H9 (cell line): ENCODE measurements around the gene OR6J1. TPM values are rescaled to one million over a fixed set of nuclear protein-coding genes. Genes with fewer than 3 reads are reported as not detected.

Experiments used
- DNase-seq: peaks from one replicate; pipeline ENCODE4 v3.0.0-alpha.2; 2017
- H2AFZ ChIP-seq: one replicate; pipeline ENCODE4 v1.6.1; 2013; ENCODE audit warnings: mild to moderate bottlenecking, low read length, control low read depth, moderate library complexity
- H2AK5ac ChIP-seq: 2 replicates; pipeline ENCODE4 v1.6.1; 2013; ENCODE audit warnings: low read length, control low read depth, mixed read lengths; ENCODE audit not compliant: insufficient read length
- H2BK120ac ChIP-seq: one replicate; pipeline ENCODE4 v1.6.1; 2013; ENCODE audit warnings: low read depth, mild to moderate bottlenecking, low read length, control low read depth, inconsistent platforms; ENCODE audit not compliant: poor library complexity, severe bottlenecking
- H2BK12ac ChIP-seq: 2 replicates; pipeline ENCODE4 v1.6.1; 2013; ENCODE audit warnings: low read length, control low read depth, mixed read lengths, low read depth; ENCODE audit not compliant: insufficient read length
- H2BK15ac ChIP-seq: 2 replicates; pipeline ENCODE4 v1.6.1; 2013; ENCODE audit warnings: low read depth, low read length, control low read depth
- H2BK20ac ChIP-seq: one replicate; pipeline ENCODE4 v1.6.1; 2013; ENCODE audit warnings: low read depth, mild to moderate bottlenecking, low read length, control low read depth, inconsistent platforms; ENCODE audit not compliant: poor library complexity, severe bottlenecking
- H2BK5ac ChIP-seq: 2 replicates; pipeline ENCODE4 v1.6.1; 2013; ENCODE audit warnings: low read length, control low read depth, mixed read lengths; ENCODE audit not compliant: insufficient read length
- H3K14ac ChIP-seq: 2 replicates; pipeline ENCODE4 v1.6.1; 2013; ENCODE audit warnings: low read length, control low read depth; ENCODE audit not compliant: insufficient read depth
- H3K18ac ChIP-seq: 2 replicates; pipeline ENCODE4 v1.6.1; 2013; ENCODE audit warnings: low read depth, mild to moderate bottlenecking, mixed read lengths, low read length, control low read depth; ENCODE audit not compliant: insufficient read length
- H3K23ac ChIP-seq: 2 replicates; pipeline ENCODE4 v1.6.1; 2013; ENCODE audit warnings: low read length, control low read depth, mixed read lengths, low read depth; ENCODE audit not compliant: insufficient read length
- H3K23me2 ChIP-seq: 2 replicates; pipeline ENCODE4 v1.6.1; 2013; ENCODE audit warnings: low read depth, mild to moderate bottlenecking, mixed read lengths, low read length, control low read depth; ENCODE audit not compliant: insufficient read length, poor library complexity, severe bottlenecking
- H3K27ac ChIP-seq: 2 replicates; pipeline ENCODE4 v1.5.1; 2013; ENCODE audit warnings: low read length, control low read depth, mixed read lengths, low read depth; ENCODE audit not compliant: insufficient read length
- H3K27me3 ChIP-seq: 2 replicates; pipeline ENCODE4 v1.6.1; 2013; ENCODE audit warnings: low read length, control low read depth, inconsistent platforms; ENCODE audit not compliant: insufficient read depth
- H3K4ac ChIP-seq: 2 replicates; pipeline ENCODE4 v1.6.1; 2013; ENCODE audit warnings: low read depth, mild to moderate bottlenecking, control low read depth, inconsistent platforms, low read length, moderate library complexity
- H3K4me1 ChIP-seq: 2 replicates; pipeline ENCODE4 v1.6.1; 2013; ENCODE audit warnings: low read length, control low read depth, inconsistent platforms; ENCODE audit not compliant: insufficient read depth
- H3K4me2 ChIP-seq: 2 replicates; pipeline ENCODE4 v1.6.1; 2013; ENCODE audit warnings: low read length, control low read depth, mixed read lengths; ENCODE audit not compliant: insufficient read length, insufficient read depth
- H3K56ac ChIP-seq: 2 replicates; pipeline ENCODE4 v1.6.1; 2013; ENCODE audit warnings: low read depth, mild to moderate bottlenecking, mixed read lengths, low read length, control low read depth; ENCODE audit not compliant: insufficient read length
- H3K79me1 ChIP-seq: 2 replicates; pipeline ENCODE4 v1.6.1; 2013; ENCODE audit warnings: low read depth, mild to moderate bottlenecking, moderate library complexity, low read length, control low read depth, inconsistent platforms; ENCODE audit not compliant: insufficient read depth, poor library complexity, severe bottlenecking
- H3K79me2 ChIP-seq: 2 replicates; pipeline ENCODE4 v1.6.1; 2013; ENCODE audit warnings: low read length, control low read depth, inconsistent platforms; ENCODE audit not compliant: insufficient read depth
- H3K9ac ChIP-seq: 2 replicates; pipeline ENCODE4 v1.6.1; 2013; ENCODE audit warnings: low read length, control low read depth, mixed read lengths; ENCODE audit not compliant: insufficient read length; ENCODE audit errors: extremely low read depth
- H3K9me3 ChIP-seq: one replicate; pipeline ENCODE4 v1.6.1; 2013; ENCODE audit warnings: low read depth, low read length, inconsistent platforms; ENCODE audit not compliant: control insufficient read depth
- H3T11ph ChIP-seq: one replicate; pipeline ENCODE4 v1.6.1; 2013; ENCODE audit warnings: mild to moderate bottlenecking, low read length, control low read depth, inconsistent platforms
- H4K20me1 ChIP-seq: one replicate; pipeline ENCODE4 v1.6.1; 2013; ENCODE audit not compliant: control insufficient read depth, insufficient read length, insufficient read depth
- H4K5ac ChIP-seq: 2 replicates; pipeline ENCODE4 v1.6.1; 2013; ENCODE audit warnings: low read depth, mild to moderate bottlenecking, mixed read lengths, low read length, control low read depth; ENCODE audit not compliant: insufficient read length
- H4K8ac ChIP-seq: replicated peaks from 2 replicates; pipeline ENCODE4 v1.6.1; 2013; ENCODE audit warnings: low read length, control low read depth, mixed read lengths, low read depth; ENCODE audit not compliant: insufficient read length
- H4K91ac ChIP-seq: 2 replicates; pipeline ENCODE4 v1.6.1; 2013; ENCODE audit warnings: low read depth, mild to moderate bottlenecking, moderate library complexity, mixed read lengths, low read length, control low read depth; ENCODE audit not compliant: insufficient read length
- H3K27ac Mint-ChIP-seq, 3 experiments: 2 replicates in 2 of 3; 3 replicates in 1 of 3; pipeline ENCODE4 v1.8.0; 2020 to 2021; ENCODE audit warnings: mixed read lengths in 3 of 3, mild to moderate bottlenecking in 1 of 3, moderate library complexity in 1 of 3
- H3K27me3 Mint-ChIP-seq: 2 replicates; pipeline ENCODE4 v1.8.0; 2021; ENCODE audit warnings: low read depth, mild to moderate bottlenecking, moderate library complexity, mixed read lengths
- H3K36me3 Mint-ChIP-seq, 3 experiments: 2 replicates in 2 of 3; 3 replicates in 1 of 3; pipeline ENCODE4 v1.8.0; 2020 to 2021; ENCODE audit warnings: low read depth in 3 of 3, mixed read lengths in 3 of 3; ENCODE audit not compliant: insufficient read depth in 1 of 3
- H3K4me1 Mint-ChIP-seq, 2 experiments: 2 replicates each; pipeline ENCODE4 v1.8.0; 2020; ENCODE audit warnings: mixed read lengths in 2 of 2
- H3K4me3 Mint-ChIP-seq, 2 experiments: 2 replicates in 1 of 2; 3 replicates in 1 of 2; pipeline ENCODE4 v1.8.0; 2020 to 2021; ENCODE audit warnings: mild to moderate bottlenecking in 2 of 2, mixed read lengths in 2 of 2, moderate library complexity in 1 of 2
- H3K9me3 Mint-ChIP-seq, 2 experiments: 2 replicates in 1 of 2; 3 replicates in 1 of 2; pipeline ENCODE4 v1.8.0; 2020; ENCODE audit warnings: mild to moderate bottlenecking in 2 of 2, mixed read lengths in 2 of 2, moderate library complexity in 1 of 2
- WGBS: extraction: QIAGEN DNeasy Blood & Tissue Kit; methylation state at CpG from one replicate; pipeline ENCODE4 v1.1.7; 2013; ENCODE audit warnings: missing lambda C conversion rate, low lambda C conversion rate, mixed read lengths; ENCODE audit not compliant: insufficient read length; ENCODE audit errors: extremely low coverage; 5-methylcytosine and 5-hydroxymethylcytosine counted together
- total RNA-seq: library from RNA; stranded (reverse); gene quantifications from 2 replicates; pipeline ENCODE4 v1.2.1, GENCODE V29; 2021
- TF ChIP-seq, protein P1 (sequence below): fragments of 200-600 bp; sonication (generic); conservative IDR thresholded peaks from 3 replicates; pipeline ENCODE4 v1.8.0; 2021; ENCODE audit warnings: antibody characterized with exemption, mild to moderate bottlenecking

The OR6J1 gene
- total RNA-seq, 1 experiment from 2014 or later: not detected

DNA sequence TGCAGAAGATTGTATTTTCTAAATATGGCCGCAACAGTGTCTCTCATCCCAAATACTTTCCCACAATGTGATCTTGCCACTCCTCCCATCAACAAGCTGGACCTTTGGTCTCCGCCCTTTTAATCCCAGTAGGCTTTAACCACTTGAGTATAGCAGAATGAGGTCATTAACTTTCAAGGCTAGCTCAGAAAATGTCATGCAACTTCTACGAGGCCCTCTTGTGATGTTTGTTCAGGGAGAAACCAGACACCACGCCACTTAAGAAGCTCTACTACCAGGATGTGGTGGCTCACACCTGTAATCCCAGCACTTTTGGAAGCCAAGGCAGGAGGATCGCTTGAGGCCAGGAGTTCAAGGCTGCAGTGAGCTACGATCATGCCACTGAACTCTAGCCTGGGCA lies 20.1 kb upstream of the OR6J1 start:
- Histone ChIP-seq H3K79me2 (no peaks in the 10 kb centered on the region), H3K4me1 (no peaks in the 10 kb centered on the region), H3K56ac (no peak overlapping the region), H2BK120ac (no peak overlapping the region), H2BK15ac (no peak overlapping the region), H3K14ac (no peak overlapping the region), H3K23me2 (no peaks in the 10 kb centered on the region), H3K18ac (no peak overlapping the region), H4K20me1 (no peaks in the 10 kb centered on the region), H3K23ac (no peak overlapping the region), H3K79me1 (no peaks in the 10 kb centered on the region), H4K8ac (no peak overlapping the region), H3K4ac (no peak overlapping the region), H2AK5ac (no peak overlapping the region), H3T11ph (no peak overlapping the region), H4K91ac (no peak overlapping the region), H2BK5ac (no peak overlapping the region), H3K4me2 (no peak overlapping the region), H2BK12ac (no peak overlapping the region), H3K9me3 (no peaks in the 10 kb centered on the region), H4K5ac (no peak overlapping the region), H3K27ac (no peak overlapping the region), H2BK20ac (no peak overlapping the region), H2AFZ (no peak overlapping the region), H3K9ac (no peak overlapping the region), H3K27me3 (no peaks in the 10 kb centered on the region)
- Mint-ChIP-seq H3K9me3 (no peaks in the 10 kb centered on the region), H3K27ac (no peak overlapping the region), H3K36me3 (no peaks in the 10 kb centered on the region), H3K4me3 (no peak overlapping the region), H3K4me1 (peaks cover 5 to 10% of the 10 kb centered on the region in 2 experiments), H3K27me3 (no peaks in the 10 kb centered on the region)
- DNase-seq: no peak
- TF ChIP-seq, protein P1, sequence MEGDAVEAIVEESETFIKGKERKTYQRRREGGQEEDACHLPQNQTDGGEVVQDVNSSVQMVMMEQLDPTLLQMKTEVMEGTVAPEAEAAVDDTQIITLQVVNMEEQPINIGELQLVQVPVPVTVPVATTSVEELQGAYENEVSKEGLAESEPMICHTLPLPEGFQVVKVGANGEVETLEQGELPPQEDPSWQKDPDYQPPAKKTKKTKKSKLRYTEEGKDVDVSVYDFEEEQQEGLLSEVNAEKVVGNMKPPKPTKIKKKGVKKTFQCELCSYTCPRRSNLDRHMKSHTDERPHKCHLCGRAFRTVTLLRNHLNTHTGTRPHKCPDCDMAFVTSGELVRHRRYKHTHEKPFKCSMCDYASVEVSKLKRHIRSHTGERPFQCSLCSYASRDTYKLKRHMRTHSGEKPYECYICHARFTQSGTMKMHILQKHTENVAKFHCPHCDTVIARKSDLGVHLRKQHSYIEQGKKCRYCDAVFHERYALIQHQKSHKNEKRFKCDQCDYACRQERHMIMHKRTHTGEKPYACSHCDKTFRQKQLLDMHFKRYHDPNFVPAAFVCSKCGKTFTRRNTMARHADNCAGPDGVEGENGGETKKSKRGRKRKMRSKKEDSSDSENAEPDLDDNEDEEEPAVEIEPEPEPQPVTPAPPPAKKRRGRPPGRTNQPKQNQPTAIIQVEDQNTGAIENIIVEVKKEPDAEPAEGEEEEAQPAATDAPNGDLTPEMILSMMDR: no peak
- WGBS: no CpG with 5 or more reads among the region's 6 CpGs
